HepG2 (cell line): ENCODE measurements around the gene ORC1. TPM values are rescaled to one million over a fixed set of nuclear protein-coding genes. Genes with fewer than 3 reads are reported as not detected.

ENCODE experiments used
- ATM ChIP-seq: fragments of 450-650 bp; IDR thresholded peaks from 2 replicates; pipeline ENCODE4 v1.7.1; 2017; ENCODE audit warnings: mild to moderate bottlenecking, borderline replicate concordance
- CBX1 ChIP-seq: IDR thresholded peaks from one replicate; pipeline ENCODE4 v1.6.1; 2016; ENCODE audit warnings: antibody characterized with exemption, low read depth
- EP300 ChIP-seq, 3 experiments: sonication (generic) in 1 of 3; formaldehyde crosslinking in 1 of 3; IDR thresholded peaks; 2 replicates each; pipeline versions ENCODE4 v1.5.1 to v1.6.1; 2011 to 2020; ENCODE audit warnings: low read depth in 2 of 3, low read length in 2 of 3, borderline replicate concordance in 1 of 3, improper control_type of control experiment in 1 of 3, mild to moderate bottlenecking in 1 of 3, missing genetic modification reagents in 1 of 3, moderate library complexity in 1 of 3
- HES4 ChIP-seq: sonication (generic); formaldehyde crosslinking; IDR thresholded peaks from 2 replicates; pipeline ENCODE4 v1.9.0; 2021; ENCODE audit warnings: mild to moderate bottlenecking, missing genetic modification reagents, borderline replicate concordance
- HNRNPL ChIP-seq: fragments of 200-400 bp; formaldehyde crosslinking; IDR thresholded peaks from 2 replicates; pipeline ENCODE4 v1.6.1; 2017; ENCODE audit warnings: mild to moderate bottlenecking, low read depth, low read length
- MAF1 ChIP-seq: sonication (generic); formaldehyde crosslinking; IDR thresholded peaks from 2 replicates; pipeline ENCODE4 v1.5.0; 2020; ENCODE audit warnings: missing genetic modification reagents, borderline replicate concordance
- MTF2 ChIP-seq: sonication (generic); formaldehyde crosslinking; IDR thresholded peaks from 2 replicates; pipeline ENCODE4 v1.5.0; 2020; ENCODE audit warnings: missing genetic modification reagents, borderline replicate concordance
- RARA ChIP-seq: IDR thresholded peaks from 2 replicates; pipeline ENCODE4 v1.6.1; 2016; ENCODE audit warnings: missing genetic modification reagents, missing compliant biosample characterization
- SOX5 ChIP-seq: IDR thresholded peaks from 2 replicates; pipeline ENCODE4 v1.6.1; 2016; ENCODE audit warnings: borderline replicate concordance
- TCF12 ChIP-seq, 2 experiments: fragments of 450-650 bp in 1 of 2; sonication (generic) in 1 of 2; formaldehyde crosslinking in 1 of 2; IDR thresholded peaks; 2 replicates each; pipeline versions ENCODE4 v1.6.1 to v1.8.0; 2017 to 2022; ENCODE audit warnings: antibody characterized with exemption in 1 of 2, mild to moderate bottlenecking in 1 of 2, missing genetic modification reagents in 1 of 2, moderate library complexity in 1 of 2
- ZBTB1 ChIP-seq: sonication (generic); formaldehyde crosslinking; IDR thresholded peaks from 2 replicates; pipeline ENCODE4 v1.4.0; 2020; ENCODE audit warnings: missing genetic modification reagents, borderline replicate concordance
- ZBTB38 ChIP-seq: sonication (generic); formaldehyde crosslinking; IDR thresholded peaks from 2 replicates; pipeline ENCODE4 v1.5.1; 2020; ENCODE audit warnings: mild to moderate bottlenecking, missing genetic modification reagents
- ZNF280D ChIP-seq: sonication (generic); formaldehyde crosslinking; IDR thresholded peaks from 2 replicates; pipeline ENCODE4 v1.5.1; 2020; ENCODE audit warnings: mild to moderate bottlenecking, missing genetic modification reagents
- ZNF317 ChIP-seq: sonication (generic); formaldehyde crosslinking; IDR thresholded peaks from 2 replicates; pipeline ENCODE4 v1.5.0; 2020; ENCODE audit warnings: mild to moderate bottlenecking, missing genetic modification reagents
- ZNF414 ChIP-seq: sonication (generic); formaldehyde crosslinking; IDR thresholded peaks from 2 replicates; pipeline ENCODE4 v1.5.0; 2020; ENCODE audit warnings: missing genetic modification reagents
- ZNF503 ChIP-seq: sonication (generic); formaldehyde crosslinking; IDR thresholded peaks from 2 replicates; pipeline ENCODE4 v1.4.0; 2020; ENCODE audit warnings: missing genetic modification reagents
- ZNF639 ChIP-seq: conservative IDR thresholded peaks from 2 replicates; pipeline ENCODE4 v1.6.1; 2018; ENCODE audit warnings: missing genetic modification reagents
- ZNF749 ChIP-seq: sonication (generic); formaldehyde crosslinking; IDR thresholded peaks from 2 replicates; pipeline ENCODE4 v1.8.0; 2022; ENCODE audit warnings: mild to moderate bottlenecking, missing genetic modification reagents, moderate library complexity, borderline replicate concordance
- ZNF788 ChIP-seq: sonication (generic); formaldehyde crosslinking; IDR thresholded peaks from 2 replicates; pipeline ENCODE4 v1.5.0; 2020; ENCODE audit warnings: mild to moderate bottlenecking, missing genetic modification reagents, borderline replicate concordance
- ZNF841 ChIP-seq: sonication (generic); formaldehyde crosslinking; IDR thresholded peaks from 2 replicates; pipeline ENCODE4 v1.8.1; 2023; ENCODE audit warnings: missing genetic modification reagents, borderline replicate concordance
- polyA plus RNA-seq, 8 experiments: library from polyadenylated mRNA; depleted of rRNA in 3 of 8; stranded (reverse) in 7 of 8; unstranded in 1 of 8; fragments of >200 nt; fragmentation: Illumina TruSeq in 4 of 8; extraction: Trizol in 4 of 8; gene quantifications; 2 replicates each; pipeline versions ENCODE4 v1.2.1 to v1.2.3, GENCODE V29; 2011 to 2016; ENCODE audit warnings: low read depth in 4 of 8, missing spikeins in 1 of 8, mixed read lengths in 1 of 8; ENCODE audit not compliant: insufficient read depth in 1 of 8
- total RNA-seq, 5 experiments: library from RNA; depleted of rRNA; stranded (reverse); fragments of >200 nt; fragmentation: Illumina TruSeq; extraction: Trizol; gene quantifications; 2 replicates each; pipeline ENCODE4 v1.2.3, GENCODE V29; 2016; ENCODE audit warnings: low read depth in 1 of 5

The ORC1 gene
- total and polyA plus RNA-seq, 2 of the 13 experiments (the other 11 are each of a cell fraction or from before 2014, with no cell fraction given), result 7.0 to 23.5 TPM

DNA sequence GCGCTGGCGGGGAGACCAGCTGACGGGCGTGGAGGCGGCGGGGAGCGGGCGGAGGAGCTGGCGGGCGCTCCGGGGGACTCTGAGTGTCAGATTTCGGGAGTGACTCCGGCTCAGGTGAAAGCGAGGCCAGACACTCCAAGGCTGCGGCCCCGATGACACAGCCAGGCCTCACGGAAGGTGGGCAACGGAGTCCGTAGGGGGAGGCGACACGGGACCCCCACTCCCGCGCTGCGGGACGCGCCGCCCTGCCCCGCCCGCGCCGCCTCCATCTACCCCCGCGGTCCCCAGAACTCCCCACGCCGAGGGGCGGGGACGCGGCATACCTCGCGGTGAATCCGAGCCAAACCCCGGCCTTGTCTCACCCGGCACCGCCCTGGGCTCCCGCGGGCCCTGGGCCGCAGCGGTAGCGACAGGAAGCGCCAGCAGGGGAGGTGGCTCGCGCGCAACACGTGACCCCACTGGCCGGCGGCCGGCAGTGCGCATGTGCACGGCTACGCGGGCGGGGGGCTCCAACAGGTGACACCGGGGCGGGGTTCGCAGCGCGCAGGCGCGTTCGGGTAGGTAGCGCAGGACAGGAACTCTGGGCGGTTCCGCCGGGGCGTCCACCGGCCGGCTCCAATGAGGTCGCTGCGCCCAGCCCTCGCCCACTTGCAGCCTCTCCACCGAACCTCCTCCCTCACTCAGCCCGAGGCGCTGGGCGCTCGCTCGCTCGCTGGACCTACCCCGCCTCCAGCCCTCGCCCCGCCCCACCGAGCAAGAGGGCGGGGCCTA lies 38.3 kb downstream of the ORC1 start, which contains the start of gene CC2D1B (continued):
- TF ChIP-seq ZNF414 (peak; percentile 59; the same call in 1 of the 2 replicates), SOX5 (CRISPR knock-in tag) (peak; percentile 38; the same call in 1 of the 2 replicates), ZNF639 (CRISPR knock-in tag) (peak; percentile 57; the same call in 1 of the 2 replicates), ZNF749 (peak; percentile 82; the same call in 1 of the 2 replicates), MAF1 (no peak; the same call in 1 of the 2 replicates), ZNF280D (CRISPR knock-in tag) (no peak), ZBTB1 (CRISPR knock-in tag) (no peak), ZBTB38 (peak; percentile 62; the same call in 1 of the 2 replicates), HNRNPL (no peak), ZNF503 (CRISPR knock-in tag) (no peak), CBX1 (peak; percentile 20), MTF2 (no peak), ZNF841 (no peak), ZNF788 (CRISPR knock-in tag) (peak; percentile 66; the same call in 1 of the 2 replicates), EP300 (IDR thresholded peaks at IDR 0.05; ENCODE audit: low read depth in 2 of 2, low read length in 2 of 2) (no peak), EP300 (CRISPR knock-in tag; IDR thresholded peaks at IDR 0.05; ENCODE audit: borderline replicate concordance) (no peak), ATM (no peak), RARA (CRISPR knock-in tag) (peak; percentile 23; the same call in 1 of the 2 replicates), TCF12 (IDR thresholded peaks at IDR 0.05) (no peak), TCF12 (CRISPR knock-in tag; IDR thresholded peaks at IDR 0.05) (no peak), HES4 (CRISPR knock-in tag) (no peak), ZNF317 (no peak)
